ENCODE data around the gene LYST. TPM values are rescaled to one million over a fixed set of nuclear protein-coding genes. Genes with fewer than 3 reads are reported as not detected.

LYST gene
- total RNA-seq, 1 donor from 2014 or later, result 78.4 TPM

DNA sequence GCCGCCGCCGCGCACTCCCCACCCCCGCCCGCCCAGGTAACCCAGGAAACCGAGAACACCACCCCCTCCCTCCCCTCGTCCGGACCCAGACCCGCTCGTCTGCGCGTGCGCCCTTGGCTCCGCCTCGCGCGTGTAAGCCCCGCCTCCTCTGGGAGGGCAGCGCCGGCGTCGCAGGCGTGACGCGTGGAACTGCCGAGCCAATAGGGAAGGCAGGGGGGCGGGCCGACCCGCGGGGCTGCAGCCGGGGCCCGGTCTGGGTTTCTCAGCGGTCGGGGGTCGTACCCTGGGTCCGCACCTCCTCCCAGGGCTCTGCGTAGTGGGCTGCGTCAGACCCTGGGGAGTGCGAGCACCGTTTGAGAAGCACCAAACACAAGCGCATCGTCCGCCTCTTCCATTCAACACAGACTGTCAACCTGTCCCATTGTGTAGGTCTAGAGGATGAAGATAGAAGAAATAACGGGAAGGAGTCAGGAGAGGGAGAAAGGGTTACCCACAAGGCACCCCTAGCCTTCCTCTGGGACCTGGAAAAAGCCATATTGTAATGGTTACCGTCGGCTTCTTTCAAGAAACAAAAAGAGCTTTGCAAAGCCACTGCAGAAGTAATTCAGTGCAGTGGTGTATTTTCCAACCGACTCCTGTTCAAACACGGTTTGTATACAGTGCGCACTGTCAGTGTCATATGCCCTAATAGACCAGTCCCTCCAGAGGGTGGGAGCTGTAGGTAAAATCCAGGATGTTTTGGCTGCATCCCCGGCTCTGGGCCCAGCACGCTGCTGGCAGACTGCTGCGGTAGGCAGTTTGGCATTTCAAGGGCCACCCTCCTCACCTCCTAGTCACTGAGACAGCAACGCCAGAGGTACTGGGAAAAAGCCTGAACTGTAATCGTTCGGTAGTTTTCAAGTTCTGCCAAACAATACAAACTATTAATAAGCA, 473 bp upstream of the LYST start:
- no peaks in the 10 kb centered on the region for H3K9me3 ChIP-seq
- H3K4me1 ChIP-seq, result peaks cover 35% of the 10 kb centered on the region
- ATAC-seq, result peak; percentile 98
- H3K4me3 ChIP-seq, result peak overlapping the region; percentile 98
- peak; percentile 98 for DNase-seq
- H3K27me3 ChIP-seq, result no peaks in the 10 kb centered on the region
- TF ChIP-seq, protein P1, sequence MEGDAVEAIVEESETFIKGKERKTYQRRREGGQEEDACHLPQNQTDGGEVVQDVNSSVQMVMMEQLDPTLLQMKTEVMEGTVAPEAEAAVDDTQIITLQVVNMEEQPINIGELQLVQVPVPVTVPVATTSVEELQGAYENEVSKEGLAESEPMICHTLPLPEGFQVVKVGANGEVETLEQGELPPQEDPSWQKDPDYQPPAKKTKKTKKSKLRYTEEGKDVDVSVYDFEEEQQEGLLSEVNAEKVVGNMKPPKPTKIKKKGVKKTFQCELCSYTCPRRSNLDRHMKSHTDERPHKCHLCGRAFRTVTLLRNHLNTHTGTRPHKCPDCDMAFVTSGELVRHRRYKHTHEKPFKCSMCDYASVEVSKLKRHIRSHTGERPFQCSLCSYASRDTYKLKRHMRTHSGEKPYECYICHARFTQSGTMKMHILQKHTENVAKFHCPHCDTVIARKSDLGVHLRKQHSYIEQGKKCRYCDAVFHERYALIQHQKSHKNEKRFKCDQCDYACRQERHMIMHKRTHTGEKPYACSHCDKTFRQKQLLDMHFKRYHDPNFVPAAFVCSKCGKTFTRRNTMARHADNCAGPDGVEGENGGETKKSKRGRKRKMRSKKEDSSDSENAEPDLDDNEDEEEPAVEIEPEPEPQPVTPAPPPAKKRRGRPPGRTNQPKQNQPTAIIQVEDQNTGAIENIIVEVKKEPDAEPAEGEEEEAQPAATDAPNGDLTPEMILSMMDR (IDR thresholded peaks at IDR 0.05), result no peak
- intact Hi-C loops (cut with DNase I), result no loop called here
- peak overlapping the region; percentile 99 for H3K27ac ChIP-seq
- no peaks in the 10 kb centered on the region for H3K36me3 ChIP-seq

DNA sequence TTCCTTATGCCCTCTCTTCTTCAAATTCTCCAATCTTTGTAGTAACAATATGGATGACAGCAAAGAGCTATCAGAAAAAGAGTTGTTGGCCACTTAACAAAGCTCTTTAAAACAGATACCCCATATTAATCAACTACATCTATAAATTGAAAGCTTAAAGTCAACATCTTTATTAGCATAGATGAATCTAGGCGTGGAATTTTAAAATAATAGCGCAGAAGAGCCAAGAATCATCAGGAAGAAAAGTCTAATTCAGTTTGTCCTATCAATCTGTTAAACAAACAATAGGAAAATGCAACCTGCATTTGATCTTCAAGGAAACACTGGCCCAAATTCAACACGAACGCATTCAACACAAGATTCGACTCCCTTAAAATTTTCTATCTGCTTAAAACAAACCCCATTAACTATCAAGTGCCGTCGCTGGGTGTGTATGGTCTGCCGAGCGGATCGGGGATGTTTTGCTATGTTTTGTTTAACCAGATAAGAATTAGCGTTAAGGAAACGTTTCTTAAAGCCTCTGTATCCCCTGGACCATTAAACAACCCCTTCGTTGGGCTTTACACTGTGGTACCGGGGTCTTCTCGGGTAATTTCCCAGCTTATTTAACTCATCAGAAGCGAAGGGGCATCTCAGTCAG, 1.0 kb downstream of the LYST start:
- peak overlapping the region; percentile 98 for H3K4me3 ChIP-seq
- ATAC-seq (no peak), DNase-seq (no peak)
- peak overlapping the region; percentile 99 for H3K27ac ChIP-seq
- no peaks in the 10 kb centered on the region for H3K36me3 ChIP-seq
- H3K9me3 ChIP-seq, result no peaks in the 10 kb centered on the region
- peaks cover 38% of the 10 kb centered on the region for H3K4me1 ChIP-seq
- intact Hi-C loops (cut with DNase I), result no loop called here
- no peaks in the 10 kb centered on the region for H3K27me3 ChIP-seq
- TF ChIP-seq, protein P1 (IDR thresholded peaks at IDR 0.05), result no peak

DNA sequence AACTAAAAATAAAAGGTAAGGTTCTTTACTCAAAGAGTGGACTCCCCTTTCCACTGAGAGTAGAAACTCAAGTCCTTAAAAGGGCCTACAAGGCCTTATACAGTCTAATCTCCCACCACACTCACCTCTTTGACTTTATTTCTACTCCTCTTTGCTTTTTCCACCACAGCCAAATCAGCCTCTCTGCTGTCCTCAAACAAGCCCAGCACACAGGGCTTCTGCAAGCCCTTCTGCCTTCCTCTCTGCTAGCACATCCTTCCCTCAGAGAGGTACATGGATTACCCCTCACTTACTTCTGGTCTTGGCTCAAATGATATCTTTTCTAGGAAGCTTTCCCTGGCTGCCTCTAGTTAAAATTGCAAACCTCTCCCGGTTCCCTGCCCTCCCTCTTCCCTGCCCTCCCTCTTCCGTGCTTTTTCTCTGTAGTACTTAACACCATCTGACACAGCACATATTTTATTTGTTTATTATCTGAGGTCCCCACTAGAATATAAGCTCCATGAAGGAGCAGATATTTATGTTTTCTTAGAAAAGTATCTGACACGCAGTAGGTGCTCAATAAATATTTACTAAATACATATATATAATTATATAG, 1.7 kb downstream of the LYST start:
- Histone ChIP-seq H3K36me3 (no peaks in the 10 kb centered on the region), H3K27ac (peak overlapping the region; percentile 99), H3K9me3 (no peaks in the 10 kb centered on the region), H3K4me3 (peak overlapping the region; percentile 98), H3K27me3 (no peaks in the 10 kb centered on the region), H3K4me1 (peaks cover 38% of the 10 kb centered on the region)
- no peak for DNase-seq
- ATAC-seq, result no peak
- TF ChIP-seq, protein P1 (IDR thresholded peaks at IDR 0.05), result no peak
- intact Hi-C loops (cut with DNase I), result no loop called here

DNA sequence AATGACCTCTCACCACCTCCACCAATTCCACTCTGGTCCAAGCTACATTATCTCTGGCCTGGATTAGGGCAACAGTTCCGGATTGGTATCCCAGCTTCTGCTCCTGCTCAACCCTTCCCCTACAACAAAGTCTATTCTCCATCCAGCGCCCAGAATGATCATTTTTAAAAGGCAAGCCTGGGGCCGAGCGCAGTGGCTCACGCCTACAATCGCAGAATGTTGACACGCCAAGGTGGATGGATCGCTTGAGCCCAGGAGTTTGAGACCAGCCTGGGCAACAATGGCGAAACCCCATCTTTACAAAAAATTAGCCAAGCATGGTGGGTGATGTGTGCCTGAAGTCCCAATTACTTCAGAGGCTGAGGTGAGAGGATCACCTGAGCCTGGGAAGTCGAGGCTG, 2.2 kb downstream of the LYST start:
- H3K27ac ChIP-seq, result no peak overlapping the region

GRCh38 chr1:235863699-235864093, 3.0 kb downstream of the LYST start:
- TF ChIP-seq, protein P1 (IDR thresholded peaks at IDR 0.05), result no peak
- no peaks in the 10 kb centered on the region for H3K9me3 ChIP-seq
- peaks cover 38% of the 10 kb centered on the region for H3K4me1 ChIP-seq
- H3K27me3 ChIP-seq, result no peaks in the 10 kb centered on the region
- H3K4me3 ChIP-seq, result peak overlapping the region; percentile 1
- H3K27ac ChIP-seq, result no peak overlapping the region
- no peaks in the 10 kb centered on the region for H3K36me3 ChIP-seq
- ATAC-seq (no peak), DNase-seq (no peak)
- intact Hi-C loops (cut with DNase I), result no loop called here

More for the DNA sequence above, 2.2 kb downstream of the LYST start:
- ATAC-seq (no peak), DNase-seq (no peak)
- intact Hi-C loops (cut with DNase I), result no loop called here
- Histone ChIP-seq H3K27me3 (no peaks in the 10 kb centered on the region), H3K4me3 (peak overlapping the region; percentile 98), H3K36me3 (no peaks in the 10 kb centered on the region), H3K9me3 (no peaks in the 10 kb centered on the region), H3K4me1 (peaks cover 38% of the 10 kb centered on the region)
- TF ChIP-seq, protein P1 (IDR thresholded peaks at IDR 0.05), result no peak

All from upper lobe of right lung (tissue), 1 donor.